HepG2 (cell line): ENCODE measurements around the gene TXNRD1. TPM values are rescaled to one million over a fixed set of nuclear protein-coding genes. Genes with fewer than 3 reads are reported as not detected.

Experiments
- AKAP8 ChIP-seq: sonication (generic); formaldehyde crosslinking; IDR thresholded peaks from 2 replicates; pipeline ENCODE4 v1.5.1; 2020; ENCODE audit warnings: mild to moderate bottlenecking, missing genetic modification reagents
- BHLHE40 ChIP-seq: IDR thresholded peaks from 2 replicates; pipeline ENCODE4 v1.6.1; 2011; ENCODE audit warnings: low read length, improper control_type of control experiment
- CENPX ChIP-seq: sonication (generic); formaldehyde crosslinking; IDR thresholded peaks from 2 replicates; pipeline ENCODE4 v1.9.0; 2021; ENCODE audit warnings: mild to moderate bottlenecking, missing genetic modification reagents, moderate library complexity
- DNMT3B ChIP-seq: conservative IDR thresholded peaks from 2 replicates; pipeline ENCODE4 v1.6.1; 2016; ENCODE audit warnings: missing biosample characterization, control low read depth
- KMT2A ChIP-seq: sonication (generic); formaldehyde crosslinking; IDR thresholded peaks from 2 replicates; pipeline ENCODE4 v1.4.0; 2020; ENCODE audit warnings: missing genetic modification reagents
- NFYC ChIP-seq: IDR thresholded peaks from 2 replicates; pipeline ENCODE4 v1.6.1; 2016; ENCODE audit warnings: missing genetic modification reagents, missing compliant biosample characterization
- POLR2AphosphoS2 ChIP-seq: IDR thresholded peaks from 2 replicates; pipeline ENCODE4 v1.6.1; 2011; ENCODE audit warnings: low read depth, low read length, improper control_type of control experiment
- SIN3A ChIP-seq: IDR thresholded peaks from 2 replicates; pipeline ENCODE4 v1.6.1; 2011; ENCODE audit warnings: low read depth, mild to moderate bottlenecking, control low read depth, low read length, borderline replicate concordance
- SKI ChIP-seq: fragments of 450-650 bp; IDR thresholded peaks from one replicate; pipeline ENCODE4 v1.6.1; 2018; ENCODE audit warnings: mild to moderate bottlenecking; ENCODE audit not compliant: partially characterized antibody
- SMARCE1 ChIP-seq: fragments of 450-650 bp; IDR thresholded peaks from 2 replicates; pipeline ENCODE4 v1.6.1; 2017; ENCODE audit warnings: borderline replicate concordance
- SP4 ChIP-seq: sonication (generic); formaldehyde crosslinking; IDR thresholded peaks from 2 replicates; pipeline ENCODE4 v1.8.1; 2023; ENCODE audit warnings: mild to moderate bottlenecking, missing genetic modification reagents
- ZC3H4 ChIP-seq: sonication (generic); formaldehyde crosslinking; IDR thresholded peaks from 2 replicates; pipeline ENCODE4 v1.4.0; 2020; ENCODE audit warnings: missing genetic modification reagents, borderline replicate concordance
- ZNF44 ChIP-seq: sonication (generic); formaldehyde crosslinking; IDR thresholded peaks from 2 replicates; pipeline ENCODE4 v1.5.1; 2020; ENCODE audit warnings: mild to moderate bottlenecking, missing genetic modification reagents
- ZNF549 ChIP-seq: sonication (generic); formaldehyde crosslinking; IDR thresholded peaks from 2 replicates; pipeline ENCODE4 v1.5.0; 2020; ENCODE audit warnings: missing genetic modification reagents
- ZNF879 ChIP-seq: sonication (generic); formaldehyde crosslinking; IDR thresholded peaks from 2 replicates; pipeline ENCODE4 v1.8.1; 2023; ENCODE audit warnings: missing genetic modification reagents
- polyA plus RNA-seq, 8 experiments: library from polyadenylated mRNA; depleted of rRNA in 3 of 8; stranded (reverse) in 7 of 8; unstranded in 1 of 8; fragments of >200 nt; fragmentation: Illumina TruSeq in 4 of 8; extraction: Trizol in 4 of 8; gene quantifications; 2 replicates each; pipeline versions ENCODE4 v1.2.1 to v1.2.3, GENCODE V29; 2011 to 2016; ENCODE audit warnings: low read depth in 4 of 8, missing spikeins in 1 of 8, mixed read lengths in 1 of 8; ENCODE audit not compliant: insufficient read depth in 1 of 8
- total RNA-seq, 5 experiments: library from RNA; depleted of rRNA; stranded (reverse); fragments of >200 nt; fragmentation: Illumina TruSeq; extraction: Trizol; gene quantifications; 2 replicates each; pipeline ENCODE4 v1.2.3, GENCODE V29; 2016; ENCODE audit warnings: low read depth in 1 of 5
- TF ChIP-seq, protein P1 (sequence below): sonication (generic); formaldehyde crosslinking; IDR thresholded peaks from 2 replicates; pipeline ENCODE4 v1.4.0; 2020; ENCODE audit warnings: missing genetic modification reagents
- TF ChIP-seq, protein P2 (sequence below): sonication (generic); formaldehyde crosslinking; IDR thresholded peaks from 2 replicates; pipeline ENCODE4 v1.5.0; 2020; ENCODE audit warnings: mild to moderate bottlenecking, missing genetic modification reagents
- TF ChIP-seq, protein P3 (sequence below): IDR thresholded peaks from 2 replicates; pipeline ENCODE4 v1.6.1; 2016; ENCODE audit warnings: missing genetic modification reagents, missing compliant biosample characterization
- TF ChIP-seq, protein P4 (sequence below): IDR thresholded peaks from 2 replicates; pipeline ENCODE4 v1.6.1; 2016
- TF ChIP-seq, protein P5 (sequence below): sonication (generic); formaldehyde crosslinking; IDR thresholded peaks from 2 replicates; pipeline ENCODE4 v1.9.0; 2022; ENCODE audit warnings: missing genetic modification reagents, mild to moderate bottlenecking, borderline replicate concordance

TXNRD1 gene
- total and polyA plus RNA-seq, 2 of the 13 experiments (the other 11 are each of a cell fraction or from before 2014, with no cell fraction given): 54.0 to 190 TPM

DNA sequence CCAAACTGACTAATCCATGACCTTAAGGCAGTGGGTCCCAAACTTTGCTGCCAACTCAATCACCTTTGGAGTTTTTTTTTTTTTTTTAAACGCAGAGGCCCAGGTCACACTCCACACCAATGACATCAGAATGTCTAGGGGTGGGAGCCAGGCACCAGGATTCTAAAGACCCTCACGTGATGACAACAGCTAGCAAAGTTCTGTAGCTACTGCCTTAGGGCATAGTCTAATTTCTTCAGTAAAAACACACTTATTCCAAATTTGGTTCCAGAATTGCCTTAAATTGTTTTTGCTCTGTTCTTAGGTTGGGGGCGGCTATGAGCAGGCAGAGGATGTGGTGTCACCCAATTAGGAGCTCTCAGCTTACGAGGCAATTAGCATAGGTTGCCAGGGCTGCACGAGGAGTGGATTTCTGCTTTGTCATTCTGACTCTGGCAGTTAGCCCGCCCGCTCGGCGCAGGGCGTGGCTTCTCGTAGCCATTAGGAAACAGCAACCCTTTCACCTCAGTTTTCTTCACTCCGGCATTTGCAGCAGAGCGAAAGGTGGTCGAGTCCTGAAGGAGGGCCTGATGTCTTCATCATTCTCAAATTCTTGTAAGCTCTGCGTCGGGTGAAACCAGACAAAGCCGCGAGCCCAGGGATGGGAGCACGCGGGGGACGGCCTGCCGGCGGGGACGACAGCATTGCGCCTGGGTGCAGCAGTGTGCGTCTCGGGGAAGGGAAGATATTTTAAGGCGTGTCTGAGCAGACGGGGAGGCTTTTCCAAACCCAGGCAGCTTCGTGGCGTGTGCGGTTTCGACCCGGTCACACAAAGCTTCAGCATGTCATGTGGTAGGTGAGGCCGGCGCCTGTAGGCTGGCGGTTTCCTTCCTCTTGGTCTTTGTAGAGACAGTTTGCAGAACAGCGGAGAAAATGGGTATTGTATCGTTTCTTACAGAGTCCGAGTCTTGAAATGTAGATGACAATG, 71.2 kb downstream of the TXNRD1 start (continued):
- TF ChIP-seq, protein P1, sequence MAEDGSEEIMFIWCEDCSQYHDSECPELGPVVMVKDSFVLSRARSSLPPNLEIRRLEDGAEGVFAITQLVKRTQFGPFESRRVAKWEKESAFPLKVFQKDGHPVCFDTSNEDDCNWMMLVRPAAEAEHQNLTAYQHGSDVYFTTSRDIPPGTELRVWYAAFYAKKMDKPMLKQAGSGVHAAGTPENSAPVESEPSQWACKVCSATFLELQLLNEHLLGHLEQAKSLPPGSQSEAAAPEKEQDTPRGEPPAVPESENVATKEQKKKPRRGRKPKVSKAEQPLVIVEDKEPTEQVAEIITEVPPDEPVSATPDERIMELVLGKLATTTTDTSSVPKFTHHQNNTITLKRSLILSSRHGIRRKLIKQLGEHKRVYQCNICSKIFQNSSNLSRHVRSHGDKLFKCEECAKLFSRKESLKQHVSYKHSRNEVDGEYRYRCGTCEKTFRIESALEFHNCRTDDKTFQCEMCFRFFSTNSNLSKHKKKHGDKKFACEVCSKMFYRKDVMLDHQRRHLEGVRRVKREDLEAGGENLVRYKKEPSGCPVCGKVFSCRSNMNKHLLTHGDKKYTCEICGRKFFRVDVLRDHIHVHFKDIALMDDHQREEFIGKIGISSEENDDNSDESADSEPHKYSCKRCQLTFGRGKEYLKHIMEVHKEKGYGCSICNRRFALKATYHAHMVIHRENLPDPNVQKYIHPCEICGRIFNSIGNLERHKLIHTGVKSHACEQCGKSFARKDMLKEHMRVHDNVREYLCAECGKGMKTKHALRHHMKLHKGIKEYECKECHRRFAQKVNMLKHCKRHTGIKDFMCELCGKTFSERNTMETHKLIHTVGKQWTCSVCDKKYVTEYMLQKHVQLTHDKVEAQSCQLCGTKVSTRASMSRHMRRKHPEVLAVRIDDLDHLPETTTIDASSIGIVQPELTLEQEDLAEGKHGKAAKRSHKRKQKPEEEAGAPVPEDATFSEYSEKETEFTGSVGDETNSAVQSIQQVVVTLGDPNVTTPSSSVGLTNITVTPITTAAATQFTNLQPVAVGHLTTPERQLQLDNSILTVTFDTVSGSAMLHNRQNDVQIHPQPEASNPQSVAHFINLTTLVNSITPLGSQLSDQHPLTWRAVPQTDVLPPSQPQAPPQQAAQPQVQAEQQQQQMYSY (CRISPR knock-in tag): no peak
- TF ChIP-seq, protein P2, sequence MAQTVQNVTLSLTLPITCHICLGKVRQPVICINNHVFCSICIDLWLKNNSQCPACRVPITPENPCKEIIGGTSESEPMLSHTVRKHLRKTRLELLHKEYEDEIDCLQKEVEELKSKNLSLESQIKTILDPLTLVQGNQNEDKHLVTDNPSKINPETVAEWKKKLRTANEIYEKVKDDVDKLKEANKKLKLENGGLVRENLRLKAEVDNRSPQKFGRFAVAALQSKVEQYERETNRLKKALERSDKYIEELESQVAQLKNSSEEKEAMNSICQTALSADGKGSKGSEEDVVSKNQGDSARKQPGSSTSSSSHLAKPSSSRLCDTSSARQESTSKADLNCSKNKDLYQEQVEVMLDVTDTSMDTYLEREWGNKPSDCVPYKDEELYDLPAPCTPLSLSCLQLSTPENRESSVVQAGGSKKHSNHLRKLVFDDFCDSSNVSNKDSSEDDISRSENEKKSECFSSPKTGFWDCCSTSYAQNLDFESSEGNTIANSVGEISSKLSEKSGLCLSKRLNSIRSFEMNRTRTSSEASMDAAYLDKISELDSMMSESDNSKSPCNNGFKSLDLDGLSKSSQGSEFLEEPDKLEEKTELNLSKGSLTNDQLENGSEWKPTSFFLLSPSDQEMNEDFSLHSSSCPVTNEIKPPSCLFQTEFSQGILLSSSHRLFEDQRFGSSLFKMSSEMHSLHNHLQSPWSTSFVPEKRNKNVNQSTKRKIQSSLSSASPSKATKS: no peak
- TF ChIP-seq, protein P3, sequence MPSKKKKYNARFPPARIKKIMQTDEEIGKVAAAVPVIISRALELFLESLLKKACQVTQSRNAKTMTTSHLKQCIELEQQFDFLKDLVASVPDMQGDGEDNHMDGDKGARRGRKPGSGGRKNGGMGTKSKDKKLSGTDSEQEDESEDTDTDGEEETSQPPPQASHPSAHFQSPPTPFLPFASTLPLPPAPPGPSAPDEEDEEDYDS: peak; percentile 85
- TF ChIP-seq ZNF44 (0 out of 2 replicates have a peak, but pooled peaks have one; percentile 59), SP4 (CRISPR knock-in tag) (0 out of 2 replicates have a peak, but pooled peaks have one; percentile 24), POLR2AphosphoS2 (peak; percentile 82; the same call in 1 of the 2 replicates), ZNF549 (no peak), DNMT3B (CRISPR knock-in tag) (no peak), SMARCE1 (no peak), ZC3H4 (CRISPR knock-in tag) (peak; percentile 77; the same call in 1 of the 2 replicates), CENPX (CRISPR knock-in tag) (no peak), ZNF879 (CRISPR knock-in tag) (0 out of 2 replicates have a peak, but pooled peaks have one; percentile 19), BHLHE40 (peak; percentile 80), AKAP8 (CRISPR knock-in tag) (no peak), SIN3A (peak; percentile 85; the same call in 1 of the 2 replicates), NFYC (CRISPR knock-in tag) (peak; percentile 74), SKI (no peak), KMT2A (CRISPR knock-in tag) (peak; percentile 87)
- TF ChIP-seq, protein P4, sequence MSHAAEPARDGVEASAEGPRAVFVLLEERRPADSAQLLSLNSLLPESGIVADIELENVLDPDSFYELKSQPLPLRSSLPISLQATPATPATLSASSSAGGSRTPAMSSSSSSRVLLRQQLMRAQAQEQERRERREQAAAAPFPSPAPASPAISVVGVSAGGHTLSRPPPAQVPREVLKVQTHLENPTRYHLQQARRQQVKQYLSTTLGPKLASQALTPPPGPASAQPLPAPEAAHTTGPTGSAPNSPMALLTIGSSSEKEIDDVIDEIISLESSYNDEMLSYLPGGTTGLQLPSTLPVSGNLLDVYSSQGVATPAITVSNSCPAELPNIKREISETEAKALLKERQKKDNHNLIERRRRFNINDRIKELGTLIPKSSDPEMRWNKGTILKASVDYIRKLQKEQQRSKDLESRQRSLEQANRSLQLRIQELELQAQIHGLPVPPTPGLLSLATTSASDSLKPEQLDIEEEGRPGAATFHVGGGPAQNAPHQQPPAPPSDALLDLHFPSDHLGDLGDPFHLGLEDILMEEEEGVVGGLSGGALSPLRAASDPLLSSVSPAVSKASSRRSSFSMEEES (CRISPR knock-in tag): 0 out of 2 replicates have a peak, but pooled peaks have one; percentile 40
- TF ChIP-seq, protein P5, sequence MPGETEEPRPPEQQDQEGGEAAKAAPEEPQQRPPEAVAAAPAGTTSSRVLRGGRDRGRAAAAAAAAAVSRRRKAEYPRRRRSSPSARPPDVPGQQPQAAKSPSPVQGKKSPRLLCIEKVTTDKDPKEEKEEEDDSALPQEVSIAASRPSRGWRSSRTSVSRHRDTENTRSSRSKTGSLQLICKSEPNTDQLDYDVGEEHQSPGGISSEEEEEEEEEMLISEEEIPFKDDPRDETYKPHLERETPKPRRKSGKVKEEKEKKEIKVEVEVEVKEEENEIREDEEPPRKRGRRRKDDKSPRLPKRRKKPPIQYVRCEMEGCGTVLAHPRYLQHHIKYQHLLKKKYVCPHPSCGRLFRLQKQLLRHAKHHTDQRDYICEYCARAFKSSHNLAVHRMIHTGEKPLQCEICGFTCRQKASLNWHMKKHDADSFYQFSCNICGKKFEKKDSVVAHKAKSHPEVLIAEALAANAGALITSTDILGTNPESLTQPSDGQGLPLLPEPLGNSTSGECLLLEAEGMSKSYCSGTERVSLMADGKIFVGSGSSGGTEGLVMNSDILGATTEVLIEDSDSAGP: peak; percentile 76; the same call in 1 of the 2 replicates
